Measurements from ENCODE around the gene TP53I11. TPM values are rescaled to one million over a fixed set of nuclear protein-coding genes. Genes with fewer than 3 reads are reported as not detected.

Gene TP53I11
- total RNA-seq, 2 donors from 2014 or later: 21.8 to 91.0 TPM

DNA sequence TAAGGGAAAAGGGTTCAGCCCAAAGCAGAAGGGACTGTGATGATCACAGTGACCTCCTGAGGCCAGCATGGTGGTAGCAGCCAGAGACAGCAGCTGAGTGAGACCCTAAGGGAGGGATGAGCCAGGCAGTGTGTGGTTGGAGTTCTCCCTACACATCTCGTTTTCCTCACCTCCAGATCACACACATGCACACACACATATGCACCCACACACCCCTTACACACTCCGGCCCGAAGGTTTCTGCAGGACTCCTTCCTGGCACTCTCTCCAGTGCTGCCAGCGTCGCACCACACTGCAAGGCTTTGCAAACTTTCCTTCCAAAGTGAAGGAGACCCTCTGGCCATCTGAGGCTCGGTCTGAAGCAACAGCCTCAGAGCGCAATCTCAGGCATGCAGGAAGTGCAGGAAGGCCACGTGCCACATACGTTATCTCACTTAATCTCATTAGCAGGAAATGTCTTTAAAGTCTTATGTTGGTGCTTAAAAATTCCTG is 26.9 kb upstream of the TP53I11 start:
- ATAC-seq (no peak), DNase-seq (peak in 2 of 4 donors; percentile 45 to 51)
- WGBS, 2 donors: 26 to 29% methylated on average over 9 of the region's 9 CpGs
- no peaks in the 10 kb centered on the region for H3K27me3 ChIP-seq
- H3K4me1 ChIP-seq: peaks cover 56% of the 10 kb centered on the region
- H3K9me3 ChIP-seq: no peaks in the 10 kb centered on the region
- H3K27ac ChIP-seq: peak overlapping the region in 3 of 4 donors; percentile 91 to 93 (median 92)
- intact Hi-C loops (cut with DNase I): no loop called here
- TF ChIP-seq, protein P1, sequence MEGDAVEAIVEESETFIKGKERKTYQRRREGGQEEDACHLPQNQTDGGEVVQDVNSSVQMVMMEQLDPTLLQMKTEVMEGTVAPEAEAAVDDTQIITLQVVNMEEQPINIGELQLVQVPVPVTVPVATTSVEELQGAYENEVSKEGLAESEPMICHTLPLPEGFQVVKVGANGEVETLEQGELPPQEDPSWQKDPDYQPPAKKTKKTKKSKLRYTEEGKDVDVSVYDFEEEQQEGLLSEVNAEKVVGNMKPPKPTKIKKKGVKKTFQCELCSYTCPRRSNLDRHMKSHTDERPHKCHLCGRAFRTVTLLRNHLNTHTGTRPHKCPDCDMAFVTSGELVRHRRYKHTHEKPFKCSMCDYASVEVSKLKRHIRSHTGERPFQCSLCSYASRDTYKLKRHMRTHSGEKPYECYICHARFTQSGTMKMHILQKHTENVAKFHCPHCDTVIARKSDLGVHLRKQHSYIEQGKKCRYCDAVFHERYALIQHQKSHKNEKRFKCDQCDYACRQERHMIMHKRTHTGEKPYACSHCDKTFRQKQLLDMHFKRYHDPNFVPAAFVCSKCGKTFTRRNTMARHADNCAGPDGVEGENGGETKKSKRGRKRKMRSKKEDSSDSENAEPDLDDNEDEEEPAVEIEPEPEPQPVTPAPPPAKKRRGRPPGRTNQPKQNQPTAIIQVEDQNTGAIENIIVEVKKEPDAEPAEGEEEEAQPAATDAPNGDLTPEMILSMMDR (IDR thresholded peaks at IDR 0.05): peak in 1 of 7 experiments; percentile 3
- no peak for TF ChIP-seq POLR2A (IDR thresholded peaks at IDR 0.05)
- H3K4me3 ChIP-seq: no peak overlapping the region
- H3K36me3 ChIP-seq (replicated peaks in 1 of 2; ENCODE audit: insufficient read depth in 1 of 2, low read depth in 2 of 2): no peaks in the 10 kb centered on the region

GRCh38 chr11:44976576-44976975 is 25.9 kb upstream of the TP53I11 start:
- TF ChIP-seq POLR2A (IDR thresholded peaks at IDR 0.05): no peak
- TF ChIP-seq, protein P1 (IDR thresholded peaks at IDR 0.05): no peak
- DNase-seq: no peak
- peaks cover 56% of the 10 kb centered on the region for H3K4me1 ChIP-seq
- ATAC-seq: no peak
- H3K36me3 ChIP-seq (replicated peaks in 1 of 2; ENCODE audit: insufficient read depth in 1 of 2, low read depth in 2 of 2): no peaks in the 10 kb centered on the region
- H3K4me3 ChIP-seq: no peak overlapping the region
- no peaks in the 10 kb centered on the region for H3K27me3 ChIP-seq
- no peaks in the 10 kb centered on the region for H3K9me3 ChIP-seq
- no peak overlapping the region for H3K27ac ChIP-seq
- intact Hi-C loops (cut with DNase I): no loop called here
- 67 to 69% methylated on average over 5 of the region's 5 CpGs for WGBS, 2 donors

DNA sequence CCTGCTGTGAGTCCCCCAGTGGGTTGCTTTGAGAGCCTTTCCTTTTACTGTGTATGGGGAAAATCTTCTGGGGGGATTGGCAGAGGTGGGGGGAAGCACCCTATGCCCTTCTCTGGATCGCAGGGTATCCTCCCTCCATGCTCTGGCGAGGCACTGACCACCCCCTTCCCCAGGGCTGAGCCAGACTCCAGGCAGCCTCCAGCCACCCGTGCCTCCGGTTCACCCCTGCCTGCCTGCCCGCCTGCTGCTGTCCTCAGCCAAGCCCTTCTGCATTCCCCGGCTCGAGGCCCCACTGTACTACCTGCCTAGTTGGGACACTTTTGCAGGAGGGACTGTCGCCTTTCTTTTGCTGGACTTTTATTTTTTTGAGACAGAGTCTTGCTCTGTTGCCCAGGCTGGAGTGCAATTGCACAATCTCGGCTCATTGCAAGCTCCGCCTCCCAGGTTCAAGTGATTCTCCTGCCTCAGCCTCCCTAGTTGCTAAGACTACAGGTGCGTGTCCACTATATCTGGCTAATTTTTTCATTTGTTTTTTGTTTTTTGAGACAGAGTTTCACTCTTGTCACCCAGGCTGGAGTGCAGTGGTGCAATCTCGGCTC is 23.8 kb upstream of the TP53I11 start:
- Histone ChIP-seq H3K4me1 (peaks cover 38% of the 10 kb centered on the region), H3K36me3 (replicated peaks in 1 of 2; ENCODE audit: insufficient read depth in 1 of 2, low read depth in 2 of 2) (no peaks in the 10 kb centered on the region), H3K9me3 (no peaks in the 10 kb centered on the region), H3K4me3 (no peak overlapping the region), H3K27ac (no peak overlapping the region), H3K27me3 (no peaks in the 10 kb centered on the region)
- intact Hi-C loops (cut with DNase I): no loop called here
- no peak for TF ChIP-seq POLR2A (IDR thresholded peaks at IDR 0.05)
- TF ChIP-seq, protein P1 (IDR thresholded peaks at IDR 0.05): no peak
- DNase-seq (no peak), ATAC-seq (no peak)
- WGBS, 2 donors: 85 to 87% methylated on average over 10 to 12 of the region's 12 CpGs

GRCh38 chr11:44973632-44974401 is 23.1 kb upstream of the TP53I11 start:
- Histone ChIP-seq H3K9me3 (no peaks in the 10 kb centered on the region), H3K36me3 (replicated peaks in 1 of 2; ENCODE audit: insufficient read depth in 1 of 2, low read depth in 2 of 2) (no peaks in the 10 kb centered on the region), H3K27ac (no peak overlapping the region), H3K27me3 (no peaks in the 10 kb centered on the region), H3K4me3 (no peak overlapping the region), H3K4me1 (peaks cover 31% of the 10 kb centered on the region)
- intact Hi-C loops (cut with DNase I): no loop called here
- TF ChIP-seq, protein P1 (IDR thresholded peaks at IDR 0.05): no peak
- TF ChIP-seq POLR2A (IDR thresholded peaks at IDR 0.05): no peak
- 85 to 87% methylated on average over 10 to 13 of the region's 13 CpGs for WGBS, 2 donors
- ATAC-seq (no peak), DNase-seq (no peak)

Data from body of pancreas (tissue), 4 donors.